ENCODE data around the gene LGR5.
"Not testable (repeated sequence)": the region's sequence is repeated elsewhere in the genome, so short reads cannot be mapped to it uniquely, and the experiment has no call there.

Gene LGR5

DNA sequence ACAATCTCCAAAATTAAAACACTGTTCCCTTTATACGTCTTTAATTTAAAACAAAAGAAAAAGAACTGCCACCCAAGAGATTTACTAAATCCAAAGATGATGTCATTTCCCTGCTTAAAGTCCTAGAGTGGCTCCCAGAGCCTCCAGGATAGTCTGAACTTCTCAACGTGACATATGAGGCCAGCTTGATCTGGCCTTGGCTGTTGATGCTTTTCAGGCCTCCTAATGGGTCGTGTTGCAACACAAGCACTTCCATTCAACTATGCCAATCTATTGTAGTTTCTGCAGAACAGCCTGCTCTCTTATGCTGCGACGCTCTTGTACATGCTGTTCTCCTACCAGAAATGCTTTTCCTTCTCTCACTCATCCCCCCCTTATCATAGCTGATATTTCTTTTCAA, 35.7 kb downstream of the LGR5 start:
- DNase-seq, result no peak

DNA sequence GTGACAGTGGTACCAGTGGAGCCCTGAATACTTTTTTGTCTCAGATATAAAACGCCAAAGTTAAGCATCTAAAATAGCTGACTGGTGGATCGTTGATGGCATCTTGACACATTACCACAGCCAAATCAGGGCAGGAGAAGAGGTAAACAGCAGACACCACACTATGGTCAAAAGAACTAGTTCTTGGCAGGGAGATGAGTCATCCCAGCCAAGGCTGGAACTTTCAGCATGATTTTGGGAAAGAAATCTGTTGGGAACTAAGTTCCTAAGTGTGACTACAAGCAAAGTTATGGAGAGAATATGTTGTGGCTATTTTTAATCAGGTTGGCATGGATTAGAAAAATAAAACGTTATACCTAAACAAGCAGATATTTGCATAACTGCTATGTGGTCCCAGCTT, 36.9 kb downstream of the LGR5 start:
- DNase-seq, result no peak

DNA sequence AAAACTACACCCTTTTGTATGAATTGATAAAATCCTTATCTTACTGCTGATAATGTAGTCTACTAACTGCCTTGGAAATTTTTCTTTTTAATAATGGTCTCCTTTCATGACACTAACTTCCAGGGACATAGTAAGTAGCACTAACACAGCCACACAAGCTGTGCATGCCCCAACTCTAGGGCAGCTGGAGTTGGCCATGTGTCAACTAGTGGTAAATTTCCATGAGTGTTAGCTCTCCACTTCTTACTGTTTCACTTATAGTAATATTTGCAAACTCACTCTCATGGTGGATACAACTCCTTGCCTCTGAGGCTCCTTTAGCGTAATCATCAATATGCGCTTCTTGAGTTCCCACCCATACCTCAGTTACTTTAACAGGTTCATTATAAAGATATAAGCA, 38.0 kb downstream of the LGR5 start:
- no peak for DNase-seq

DNA sequence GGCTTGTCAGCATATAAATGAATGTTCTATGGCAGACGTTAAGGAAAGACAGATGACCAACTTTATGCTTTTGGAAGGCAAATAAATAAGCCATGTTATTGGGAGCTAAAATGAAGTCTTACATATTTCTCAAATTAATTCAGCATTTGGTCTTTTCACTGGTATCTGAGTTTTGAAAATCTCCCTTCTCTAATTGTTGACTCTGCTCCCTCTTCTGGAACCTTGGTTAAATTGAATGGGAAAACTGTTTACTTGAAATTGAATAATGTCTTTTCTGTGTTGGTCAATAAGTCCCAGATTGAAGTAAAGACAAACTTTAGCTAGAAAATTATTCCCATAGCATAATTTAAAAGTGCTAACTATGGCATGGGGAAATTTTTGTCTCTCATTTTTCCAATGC, 38.7 kb downstream of the LGR5 start:
- DNase-seq, result no peak

DNA sequence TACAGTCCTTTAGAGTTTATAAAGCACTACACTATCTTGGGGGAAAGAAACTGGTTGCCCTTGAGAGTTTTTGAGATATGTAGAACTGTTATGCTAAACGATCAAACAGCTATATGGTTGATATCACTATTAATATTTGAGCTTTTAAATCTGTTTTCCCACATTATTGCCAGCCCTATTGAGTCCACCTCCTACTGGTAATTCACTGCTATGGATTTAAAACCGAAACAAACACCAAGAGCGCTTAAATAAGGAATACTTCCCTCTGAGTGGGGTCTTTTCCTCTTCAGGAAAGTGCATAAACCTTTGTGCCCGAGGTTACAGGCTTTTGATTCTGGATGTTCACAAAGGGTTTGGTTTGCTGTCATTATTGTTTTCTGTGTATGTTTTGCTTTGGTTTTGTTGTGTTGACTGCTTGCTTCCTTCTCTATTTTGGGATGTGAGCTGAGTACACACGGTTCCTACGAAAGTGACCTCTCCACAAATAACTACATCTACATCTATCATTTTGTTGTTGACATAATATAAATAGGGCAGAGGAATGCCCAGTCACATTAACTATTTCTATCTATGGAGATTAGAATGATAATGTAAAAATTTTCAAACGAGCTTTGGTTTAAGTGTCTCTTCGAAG, 44.8 kb downstream of the LGR5 start:
- DNase-seq, result no peak

DNA sequence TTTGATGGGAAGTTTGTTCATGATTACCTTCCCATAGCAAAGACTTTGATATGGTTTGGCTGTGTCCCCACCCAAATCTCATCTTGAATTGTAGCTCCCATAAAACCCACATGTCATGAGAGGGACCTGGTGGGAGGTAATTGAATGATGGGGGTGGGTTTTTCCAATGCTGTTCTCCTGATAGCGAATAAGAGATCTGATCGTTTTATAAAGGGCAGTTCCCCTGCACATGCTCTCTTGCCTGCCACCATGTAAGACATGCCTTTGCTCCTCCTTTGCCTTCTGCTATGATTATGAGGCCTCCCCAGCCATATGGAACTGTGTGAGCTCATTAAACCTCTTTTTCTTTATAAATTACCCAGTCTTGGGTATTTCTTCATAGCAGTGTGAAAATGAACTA, 51.2 kb downstream of the LGR5 start:
- not testable (repeated sequence) for DNase-seq

DNA sequence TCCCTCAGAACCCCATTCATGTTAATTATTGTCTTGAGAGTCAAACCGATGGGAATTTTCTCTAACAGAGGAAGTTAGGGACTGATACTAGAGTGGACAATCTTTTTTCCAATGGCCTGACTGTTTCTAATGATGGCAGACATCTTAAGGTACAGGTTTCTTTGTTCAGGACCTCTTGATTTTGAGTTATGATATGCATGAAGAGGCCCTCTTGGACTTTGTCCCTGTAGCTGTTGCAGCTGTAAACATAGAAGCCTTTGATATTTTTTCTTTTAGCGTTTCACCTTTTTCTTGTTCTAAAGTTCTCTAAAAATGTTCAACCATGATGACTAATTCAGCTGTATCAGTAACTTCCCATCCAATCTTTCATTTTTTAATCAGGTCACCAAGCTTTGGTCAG, 53.0 kb downstream of the LGR5 start:
- DNase-seq, result no peak

DNA sequence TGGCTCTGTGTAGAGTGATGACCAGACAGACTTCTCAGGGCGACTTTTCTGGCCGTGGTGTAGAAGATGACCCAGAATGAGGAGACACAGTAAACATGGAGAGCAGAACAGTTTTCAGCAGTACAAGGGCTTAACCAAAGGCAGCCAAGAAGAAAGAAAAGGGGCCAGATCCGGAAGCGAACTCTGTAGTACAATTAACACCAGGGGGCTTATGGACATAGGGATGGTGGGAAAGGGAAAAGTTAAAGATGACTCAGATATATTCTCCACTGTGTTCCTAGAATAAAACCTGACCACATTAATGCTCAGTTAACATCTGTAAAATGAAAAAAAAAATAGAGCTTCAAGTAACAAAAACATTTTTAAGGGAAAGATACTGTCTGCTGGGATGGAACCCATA, 60.2 kb downstream of the LGR5 start:
- DNase-seq, result no peak

DNA sequence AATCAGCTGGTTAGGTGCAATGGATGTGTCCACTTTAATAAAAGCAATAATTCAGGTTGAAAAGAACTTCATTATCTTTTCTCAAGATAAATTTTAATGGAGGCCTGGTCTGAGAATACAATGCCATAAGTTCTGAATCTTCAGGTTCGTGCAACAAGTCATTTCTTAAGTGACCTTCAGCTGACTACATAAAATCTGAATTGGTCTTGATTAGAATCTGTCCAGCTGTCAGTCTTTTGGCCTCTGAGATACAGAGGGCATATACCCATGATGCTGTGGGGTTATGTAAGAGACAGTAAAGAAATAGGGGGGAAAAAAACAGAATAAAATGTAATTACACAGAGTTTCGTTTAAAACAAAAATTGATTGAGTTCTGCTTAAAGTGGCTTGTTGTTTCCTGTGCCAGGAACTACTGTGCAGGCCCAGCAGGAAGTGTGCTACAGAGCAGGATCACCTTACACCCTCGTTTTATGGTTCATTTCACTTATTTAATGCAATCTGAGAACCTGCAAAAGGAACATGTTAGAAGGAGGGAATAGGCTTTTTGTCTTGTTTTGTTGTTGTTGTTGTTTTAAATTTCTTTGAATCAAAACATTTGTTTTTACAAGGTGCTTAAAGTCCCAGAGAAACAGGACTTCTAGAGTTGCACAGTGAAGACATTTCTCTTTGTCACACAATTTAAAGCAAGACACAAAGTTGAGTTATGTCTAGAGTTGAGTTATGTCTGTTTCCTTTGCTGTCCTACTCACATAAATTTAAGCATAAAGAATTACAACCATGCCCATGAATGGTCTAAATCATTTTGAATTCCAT, 64.2 kb downstream of the LGR5 start:
- DNase-seq, result no peak

DNA sequence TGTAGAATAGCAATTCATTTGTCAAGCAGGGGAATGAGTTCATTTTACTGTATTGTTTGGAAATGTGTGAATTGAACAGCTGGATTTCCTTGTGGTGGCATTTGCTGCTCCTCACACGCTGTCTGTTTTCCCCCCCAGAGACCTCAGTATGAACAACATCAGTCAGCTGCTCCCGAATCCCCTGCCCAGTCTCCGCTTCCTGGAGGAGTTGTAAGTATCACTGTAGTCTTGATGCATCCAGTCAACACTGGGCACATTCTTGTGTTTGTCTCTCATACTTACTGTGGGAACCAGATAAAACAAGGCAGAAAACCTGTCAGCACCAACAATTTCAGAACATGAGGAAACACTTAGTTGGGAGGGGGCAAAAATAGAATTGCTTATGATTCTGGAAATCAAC, 64.9 kb downstream of the LGR5 start:
- DNase-seq, result no peak

DNA sequence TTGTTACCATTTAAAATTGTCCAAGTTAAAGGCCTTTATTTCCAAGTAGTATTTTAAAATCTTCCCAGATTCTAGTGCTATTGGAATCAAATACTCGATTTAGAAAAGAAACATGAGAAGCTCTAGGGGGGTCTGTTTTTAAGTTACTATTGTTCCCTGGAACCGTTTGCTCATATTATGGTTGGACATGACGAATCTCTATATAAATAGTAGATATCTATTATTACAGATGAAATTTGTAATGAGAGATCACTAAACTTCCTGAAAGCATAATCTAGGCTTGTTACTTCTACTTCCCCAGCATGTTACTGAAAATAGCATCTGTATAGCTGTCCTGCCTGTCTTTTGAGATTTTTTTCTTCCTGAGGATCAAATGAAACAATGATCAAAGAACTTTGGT, 70.1 kb downstream of the LGR5 start:
- DNase-seq, result no peak

DNA sequence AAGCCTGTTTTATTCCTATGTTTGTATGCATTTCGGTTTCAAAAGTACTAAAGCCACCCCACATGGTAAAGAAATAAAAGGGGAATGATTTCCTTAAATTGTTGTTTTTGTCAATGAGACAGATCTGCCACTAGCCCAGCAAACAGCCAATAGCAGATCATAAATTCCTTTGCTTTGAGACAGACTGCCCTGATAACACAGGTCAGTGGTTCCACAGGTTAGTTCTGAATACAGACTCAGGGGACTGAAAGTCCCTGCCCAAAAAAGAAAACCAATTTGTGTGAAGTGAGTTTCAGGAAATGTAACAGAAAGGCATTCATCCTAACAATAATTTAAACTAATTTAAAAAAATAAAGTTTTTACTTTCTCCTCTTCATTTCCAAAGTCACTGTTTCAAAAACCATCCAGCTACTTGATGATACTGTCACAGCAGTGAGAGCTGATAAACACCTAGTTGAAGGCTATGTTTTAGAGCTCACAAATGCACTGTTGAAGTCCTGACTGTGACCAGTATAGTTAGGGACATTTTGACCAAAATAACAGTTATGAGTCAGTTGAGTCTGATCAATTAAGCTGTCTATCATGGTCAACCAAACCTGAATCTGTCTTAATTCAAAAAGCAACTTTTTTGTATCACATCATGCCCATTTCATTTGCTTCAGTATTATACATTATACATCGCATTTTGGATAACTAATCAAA, 77.7 kb downstream of the LGR5 start:
- DNase-seq, result no peak

DNA sequence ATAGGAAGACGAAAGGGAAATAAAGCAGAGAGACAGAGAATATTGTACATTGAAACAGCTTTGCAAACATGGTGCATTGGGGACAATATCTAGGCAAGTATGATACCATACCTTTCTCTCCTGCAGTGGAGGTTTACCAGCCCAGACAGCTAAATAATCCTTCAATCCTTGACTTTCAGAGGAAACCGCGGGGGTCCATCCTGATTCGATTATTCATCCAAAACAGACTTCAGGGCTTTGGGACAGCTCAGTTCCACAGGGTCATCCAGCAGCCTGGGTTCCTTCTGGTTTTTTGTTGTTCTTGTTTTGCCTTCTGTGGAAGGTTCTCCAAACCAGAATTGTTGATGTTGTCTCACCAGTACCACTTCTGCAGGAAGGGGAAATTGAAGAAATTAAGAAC, 81.5 kb downstream of the LGR5 start:
- DNase-seq, result no peak

DNA sequence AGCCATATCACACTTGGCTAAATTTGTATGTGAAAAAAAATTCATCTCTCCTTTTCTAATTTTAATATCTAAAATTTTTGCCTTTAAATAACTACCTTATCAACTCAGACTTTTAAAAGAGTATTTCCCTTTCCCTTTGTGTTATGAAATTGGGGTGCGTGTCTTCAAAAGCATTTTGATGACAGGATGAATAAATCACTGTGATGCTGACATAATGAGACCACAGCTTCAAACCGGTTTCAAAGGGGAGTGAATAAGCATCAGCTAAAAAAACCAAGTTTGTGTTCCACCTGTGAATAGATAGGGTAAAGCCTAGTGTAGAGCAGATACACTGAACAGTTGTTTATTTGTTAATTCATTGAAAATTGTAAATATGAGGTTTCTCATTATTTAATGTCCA, 85.0 kb downstream of the LGR5 start:
- DNase-seq, result no peak

DNA sequence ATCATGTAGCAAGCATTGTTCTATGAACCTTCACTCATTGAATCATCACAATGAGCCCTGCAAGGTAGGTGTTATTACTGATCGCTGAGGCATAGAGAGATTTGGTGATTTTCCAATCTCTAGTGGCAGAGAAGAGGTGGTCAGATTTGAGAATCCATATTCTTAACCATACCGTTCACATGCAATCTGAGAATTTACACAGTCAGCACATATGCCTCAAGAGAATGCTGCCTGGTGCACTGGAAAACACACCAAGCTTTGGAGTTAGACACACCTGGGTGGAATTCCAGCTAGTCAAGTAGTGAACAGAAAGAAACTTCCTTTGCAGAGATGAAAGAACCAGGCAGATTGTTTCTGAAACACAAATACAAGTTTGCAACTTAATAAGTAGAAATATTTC, 94.1 kb downstream of the LGR5 start:
- DNase-seq, result no peak

DNA sequence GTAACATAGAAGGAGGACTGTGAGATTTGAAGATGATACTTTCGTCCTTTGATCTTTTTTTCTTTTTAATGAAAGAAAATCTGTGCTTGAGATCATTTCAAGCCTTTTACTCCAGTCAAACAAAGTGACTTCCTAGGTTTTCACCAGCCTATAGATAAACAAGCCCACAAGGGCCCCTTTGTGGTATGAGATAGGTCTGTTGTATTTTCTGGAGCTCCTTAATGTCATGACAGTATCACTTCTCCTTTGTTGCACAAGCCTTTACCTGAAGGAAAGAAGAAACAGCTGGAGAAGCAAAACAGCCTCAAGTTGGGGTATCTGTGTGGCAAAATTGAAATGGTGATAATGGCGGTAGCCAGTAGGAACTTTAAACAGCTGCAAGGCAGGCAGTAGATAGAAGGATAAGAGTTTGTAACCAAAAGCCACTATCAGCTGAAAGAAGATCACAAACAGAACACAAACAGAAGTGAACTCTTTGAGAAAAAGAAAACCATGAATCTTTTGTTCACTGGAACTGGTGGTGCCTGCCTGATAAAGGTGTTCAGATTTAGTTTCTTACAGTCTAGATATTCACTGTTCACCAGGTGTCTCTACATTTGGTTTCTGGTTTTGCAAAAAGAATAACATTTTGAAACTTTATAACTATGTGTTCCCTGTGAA, 96.8 kb downstream of the LGR5 start:
- no peak for DNase-seq

DNA sequence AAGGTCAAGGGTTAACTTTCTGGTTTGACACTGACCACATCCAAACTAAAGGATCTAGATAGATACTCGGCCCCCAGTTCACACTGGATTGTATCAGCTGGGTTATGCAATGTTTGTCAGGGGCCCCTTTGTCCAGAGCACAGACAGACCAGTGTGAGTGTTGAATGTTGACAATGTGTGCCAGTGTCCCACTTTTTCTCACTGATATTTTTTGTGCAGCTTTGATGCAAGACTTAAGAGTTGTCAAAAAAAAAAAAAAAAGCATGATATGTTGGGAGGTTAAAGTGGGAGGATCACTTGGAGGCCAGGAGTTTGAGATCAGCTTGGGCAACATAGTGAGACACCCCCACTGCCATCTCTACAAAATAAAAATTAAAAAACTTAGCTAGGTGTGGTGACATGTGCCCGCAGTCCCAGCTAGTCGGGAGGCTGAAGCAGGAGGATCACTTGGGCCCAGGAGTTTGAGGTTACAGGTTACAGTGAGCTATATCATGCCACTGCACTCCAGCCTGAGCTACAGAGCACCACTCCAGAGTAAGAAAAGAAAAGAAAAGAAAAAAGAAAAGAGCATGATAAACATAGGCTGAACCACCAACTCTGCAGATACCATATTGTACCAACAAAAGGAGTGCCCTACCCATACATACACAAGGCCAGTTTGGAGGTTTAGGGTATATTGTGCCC, 97.5 kb downstream of the LGR5 start:
- no peak for DNase-seq

DNA sequence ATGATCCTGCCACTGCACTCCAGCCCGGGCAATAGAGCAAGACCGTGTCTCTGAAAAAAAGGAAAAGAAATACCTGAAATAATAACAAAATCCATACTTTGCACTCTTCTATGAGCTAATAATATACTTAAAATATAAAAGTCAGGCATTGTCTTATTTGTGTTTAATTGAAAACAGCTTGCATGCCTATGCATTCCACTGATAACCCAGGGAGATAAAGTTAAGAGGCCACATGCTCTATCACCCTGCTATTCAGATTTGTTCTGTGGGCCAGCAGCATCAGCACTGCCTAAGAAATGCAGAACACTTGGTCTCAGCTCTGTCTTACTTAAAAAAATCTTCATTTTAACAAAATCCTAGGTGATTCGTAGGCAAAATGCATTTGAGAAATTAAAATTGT, 99.2 kb downstream of the LGR5 start:
- no peak for DNase-seq

DNA sequence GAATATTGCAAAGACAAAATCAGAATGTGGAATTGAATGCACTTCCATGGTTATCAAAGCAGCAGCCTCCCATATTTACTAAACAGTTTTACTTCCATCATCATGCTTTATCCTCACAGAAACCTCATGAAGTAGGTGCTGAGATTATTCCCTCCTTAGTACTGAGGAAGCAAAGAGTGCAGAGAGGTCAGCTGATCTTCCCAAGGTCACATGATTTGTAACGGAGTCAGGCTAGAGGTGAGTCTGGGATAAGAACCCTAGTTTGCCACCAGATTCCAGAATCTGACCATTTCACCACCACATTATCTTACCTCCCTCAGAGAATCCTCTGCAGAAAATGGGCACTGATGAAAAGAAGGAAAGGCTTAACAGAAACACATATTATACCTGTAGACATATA, 102.0 kb downstream of the LGR5 start:
- no peak for DNase-seq

DNA sequence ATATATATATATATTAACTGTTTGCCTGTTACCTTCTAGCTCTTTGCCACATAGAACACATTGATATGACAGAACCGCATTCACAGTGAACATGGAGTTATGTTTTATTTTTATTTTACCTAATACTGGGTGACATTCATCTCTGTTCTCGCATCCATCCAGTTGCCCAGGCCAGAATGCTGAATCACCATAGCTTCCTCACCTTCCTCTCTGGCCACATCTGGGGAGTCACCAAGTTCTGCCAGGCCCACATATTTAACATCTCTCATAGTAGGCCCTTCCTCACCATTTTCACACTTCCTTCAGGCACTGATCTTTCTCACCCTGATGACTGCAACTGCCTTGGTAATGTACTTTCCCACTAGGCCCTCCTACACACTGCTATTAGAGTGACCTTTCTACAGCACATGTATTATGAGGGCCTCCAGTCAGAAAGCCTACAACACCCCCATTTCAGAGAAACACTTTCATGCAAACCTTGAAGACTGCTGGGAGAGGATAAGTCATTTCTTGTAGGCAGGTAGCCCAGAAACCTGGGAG, 106.8 kb downstream of the LGR5 start:
- no peak for DNase-seq

DNA sequence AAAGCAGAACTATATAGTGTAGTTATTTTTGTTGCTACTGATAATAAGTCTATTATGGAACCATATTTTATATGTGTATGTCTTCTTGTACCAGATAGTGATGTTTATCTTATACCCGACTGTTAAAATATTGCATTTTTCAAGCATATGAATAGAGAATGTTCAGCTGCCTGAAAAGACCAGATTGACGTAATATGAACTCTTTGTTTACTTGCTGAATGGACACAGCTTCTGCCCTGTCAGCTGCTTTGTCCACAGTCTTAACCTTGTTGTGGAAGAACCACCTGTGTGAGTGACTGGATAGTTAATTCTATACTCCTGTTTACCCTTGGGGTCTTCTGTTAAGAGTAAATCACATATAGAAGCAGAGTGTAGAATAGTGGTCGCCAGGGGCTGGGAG, 109.3 kb downstream of the LGR5 start:
- DNase-seq, result no peak

DNA sequence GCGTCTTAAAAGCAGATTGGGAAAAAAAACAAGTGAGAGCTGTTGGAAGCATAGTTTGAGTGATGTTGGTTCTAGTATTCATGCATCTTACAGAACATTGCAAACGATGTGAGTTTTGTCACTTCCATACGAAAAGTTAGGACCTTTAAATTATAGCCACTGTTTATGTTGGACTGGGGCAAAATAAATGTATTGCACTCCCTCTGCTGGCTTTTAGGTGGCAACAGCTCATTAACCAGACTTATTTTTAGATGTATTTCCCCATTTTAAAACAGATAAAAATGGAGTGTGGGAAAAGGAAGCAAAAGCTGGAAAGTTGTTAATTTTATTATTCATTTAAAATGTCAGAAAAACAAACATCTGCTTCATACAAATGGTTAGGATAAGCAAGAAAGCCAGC, 111.9 kb downstream of the LGR5 start:
- DNase-seq, result peak; percentile 43

Data from hematopoietic multipotent progenitor cell treated with erythropoietin and hydrocortisone succinate and interleukin-3 and kit ligand, for 8 days (in vitro differentiated cells).